ENCODE data around the gene LDHD. TPM values are rescaled to one million over a fixed set of nuclear protein-coding genes. Genes with fewer than 3 reads are reported as not detected.

The LDHD gene
- total RNA-seq, 4 donors from 2014 or later, result 5.1 to 12.8 (median 8.6) TPM

DNA sequence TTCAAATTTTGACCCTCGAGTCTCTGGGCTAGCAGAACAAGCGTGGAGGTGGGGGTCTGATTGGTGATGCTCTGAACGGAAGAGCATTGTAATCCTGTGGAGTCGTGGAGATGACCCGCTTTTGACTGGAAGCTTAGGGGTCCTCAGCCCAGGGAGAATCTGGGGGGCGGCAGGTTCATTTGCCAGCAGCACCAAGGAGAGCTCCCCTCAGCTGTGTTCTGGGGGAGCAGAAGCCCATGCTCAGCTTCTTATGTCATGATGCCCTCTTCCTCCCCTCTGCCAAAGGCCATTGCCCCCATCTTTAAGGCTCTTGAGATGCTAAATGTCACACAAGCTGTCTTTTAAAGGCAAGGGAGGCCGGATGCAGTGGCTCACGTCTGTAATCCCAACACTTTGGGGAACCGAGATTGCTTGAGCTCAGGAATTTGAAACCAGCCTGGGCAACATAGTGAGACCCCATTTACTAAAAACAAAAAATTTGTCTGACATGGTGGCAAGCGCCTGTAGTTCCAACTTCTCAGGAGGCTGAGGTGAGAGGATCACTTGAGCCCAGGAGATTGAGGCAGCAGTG lies 19.3 kb downstream of the LDHD start:
- Histone ChIP-seq H3K4me3 (no peak overlapping the region), H3K27me3 (no peaks in the 10 kb centered on the region), H3K9me3 (no peaks in the 10 kb centered on the region), H3K36me3 (peaks cover 0 to 23% of the 10 kb centered on the region in 2 donors), H3K27ac (no peak overlapping the region), H3K4me1 (peaks cover 0 to 44% (median 18%) of the 10 kb centered on the region in 3 donors)
- WGBS, 2 donors (ENCODE audit: low coverage in 1 of 2), result 92 to 93% methylated on average over 5 to 9 of the region's 10 CpGs
- ATAC-seq, result no peak
- TF ChIP-seq POLR2A (IDR thresholded peaks at IDR 0.05) (no peak), EP300 (IDR thresholded peaks at IDR 0.05) (no peak), POLR2AphosphoS5 (IDR thresholded peaks at IDR 0.05) (no peak)
- TF ChIP-seq, protein P1, sequence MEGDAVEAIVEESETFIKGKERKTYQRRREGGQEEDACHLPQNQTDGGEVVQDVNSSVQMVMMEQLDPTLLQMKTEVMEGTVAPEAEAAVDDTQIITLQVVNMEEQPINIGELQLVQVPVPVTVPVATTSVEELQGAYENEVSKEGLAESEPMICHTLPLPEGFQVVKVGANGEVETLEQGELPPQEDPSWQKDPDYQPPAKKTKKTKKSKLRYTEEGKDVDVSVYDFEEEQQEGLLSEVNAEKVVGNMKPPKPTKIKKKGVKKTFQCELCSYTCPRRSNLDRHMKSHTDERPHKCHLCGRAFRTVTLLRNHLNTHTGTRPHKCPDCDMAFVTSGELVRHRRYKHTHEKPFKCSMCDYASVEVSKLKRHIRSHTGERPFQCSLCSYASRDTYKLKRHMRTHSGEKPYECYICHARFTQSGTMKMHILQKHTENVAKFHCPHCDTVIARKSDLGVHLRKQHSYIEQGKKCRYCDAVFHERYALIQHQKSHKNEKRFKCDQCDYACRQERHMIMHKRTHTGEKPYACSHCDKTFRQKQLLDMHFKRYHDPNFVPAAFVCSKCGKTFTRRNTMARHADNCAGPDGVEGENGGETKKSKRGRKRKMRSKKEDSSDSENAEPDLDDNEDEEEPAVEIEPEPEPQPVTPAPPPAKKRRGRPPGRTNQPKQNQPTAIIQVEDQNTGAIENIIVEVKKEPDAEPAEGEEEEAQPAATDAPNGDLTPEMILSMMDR (IDR thresholded peaks at IDR 0.05), result no peak

DNA sequence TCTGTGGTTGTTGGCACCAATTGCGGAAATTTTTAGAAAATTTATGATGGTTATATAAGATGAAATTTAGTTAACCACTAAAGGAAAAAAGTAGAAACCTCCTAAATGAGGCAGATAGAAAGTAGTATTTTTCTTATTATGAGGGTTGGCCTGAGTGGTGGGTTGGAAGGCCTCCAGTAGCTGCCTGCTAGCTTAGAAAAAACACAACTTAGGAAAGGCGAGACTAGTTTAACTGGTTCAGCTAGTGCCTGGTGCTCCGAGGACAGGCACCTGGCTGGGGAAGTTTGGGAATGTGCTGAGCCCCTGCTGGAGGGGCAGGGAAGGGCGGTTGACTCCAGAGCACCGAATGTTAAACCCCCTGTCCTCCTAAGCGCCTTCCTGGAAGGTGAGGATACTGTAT lies 19.9 kb downstream of the LDHD start:
- Histone ChIP-seq H3K36me3 (peaks cover 0 to 23% of the 10 kb centered on the region in 2 donors), H3K27me3 (no peaks in the 10 kb centered on the region), H3K9me3 (no peaks in the 10 kb centered on the region), H3K27ac (no peak overlapping the region), H3K4me3 (no peak overlapping the region), H3K4me1 (peaks cover 0 to 48% (median 18%) of the 10 kb centered on the region in 3 donors)
- TF ChIP-seq, protein P1 (IDR thresholded peaks at IDR 0.05), result peak in 1 of 4 experiments; percentile 19
- no peak for TF ChIP-seq POLR2A (IDR thresholded peaks at IDR 0.05)
- TF ChIP-seq EP300 (IDR thresholded peaks at IDR 0.05), result no peak
- TF ChIP-seq POLR2AphosphoS5 (IDR thresholded peaks at IDR 0.05), result no peak
- ATAC-seq, result no peak
- WGBS, 2 donors (ENCODE audit: low coverage in 1 of 2), result 63 to 64% methylated on average over 6 of the region's 6 CpGs

DNA sequence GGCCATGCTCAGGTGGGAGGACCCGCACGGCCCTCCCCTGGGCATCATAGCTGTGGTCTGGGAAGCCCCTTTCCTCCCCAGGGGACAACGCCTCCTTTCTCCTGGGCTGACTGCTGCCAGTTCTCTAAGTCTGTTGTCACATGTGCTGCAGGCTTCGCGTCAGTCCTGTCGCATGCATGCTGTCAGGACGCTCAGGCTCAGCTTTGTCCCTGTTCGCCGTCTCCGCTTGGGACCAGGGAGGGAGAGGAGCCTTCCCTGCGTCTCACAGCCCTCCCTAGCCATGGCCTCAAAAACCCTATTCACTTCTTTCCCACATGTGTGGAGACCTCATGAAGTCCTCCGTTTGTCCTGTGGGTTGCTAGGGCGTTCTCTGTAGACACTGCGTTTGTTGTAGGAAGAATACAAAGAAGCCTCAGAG lies 21.4 kb downstream of the LDHD start:
- Histone ChIP-seq H3K36me3 (peaks cover 0 to 23% of the 10 kb centered on the region in 2 donors), H3K27me3 (no peaks in the 10 kb centered on the region), H3K9me3 (no peaks in the 10 kb centered on the region), H3K27ac (no peak overlapping the region), H3K4me3 (no peak overlapping the region), H3K4me1 (peaks cover 0 to 50% (median 17%) of the 10 kb centered on the region in 3 donors)
- WGBS, 2 donors (ENCODE audit: low coverage in 1 of 2), result 90 to 95% methylated on average over 3 to 10 of the region's 14 CpGs
- TF ChIP-seq, protein P1 (IDR thresholded peaks at IDR 0.05), result no peak
- TF ChIP-seq POLR2A (IDR thresholded peaks at IDR 0.05) (no peak), POLR2AphosphoS5 (IDR thresholded peaks at IDR 0.05) (no peak), EP300 (IDR thresholded peaks at IDR 0.05) (no peak)
- ATAC-seq, result no peak

- ATAC-seq, result no peak
- H3K4me3 ChIP-seq, result no peak overlapping the region
- no peaks in the 10 kb centered on the region for H3K9me3 ChIP-seq
- peaks cover 0 to 23% of the 10 kb centered on the region in 2 donors for H3K36me3 ChIP-seq
- H3K27me3 ChIP-seq, result no peaks in the 10 kb centered on the region
- peaks cover 0 to 50% (median 6%) of the 10 kb centered on the region in 3 donors for H3K4me1 ChIP-seq
- no peak for TF ChIP-seq EP300 (IDR thresholded peaks at IDR 0.05)
- TF ChIP-seq POLR2AphosphoS5 (IDR thresholded peaks at IDR 0.05), result no peak
- TF ChIP-seq POLR2A (IDR thresholded peaks at IDR 0.05), result no peak
- TF ChIP-seq, protein P1 (IDR thresholded peaks at IDR 0.05), result no peak
- WGBS, 2 donors (ENCODE audit: low coverage in 1 of 2), result 88 to 100% methylated on average over 3 to 8 of the region's 23 CpGs
- no peak overlapping the region for H3K27ac ChIP-seq
Observed at GRCh38 chr16:75093598-75094540, 22.7 kb downstream of the LDHD start.
